B cell (primary cell): Measurements from ENCODE around the gene CD151. TPM values are rescaled to one million over a fixed set of nuclear protein-coding genes. Genes with fewer than 3 reads are reported as not detected.

Experiments
- ATAC-seq: fragments of 200-7000 bp; cut with Tn5 transposase; one replicate; pipeline ENCODE4 v1.10.0; 2021; ENCODE audit warnings: low read depth, mild to moderate bottlenecking, moderate number of reproducible peaks, moderate library complexity
- CTCF ChIA-PET: fragments of 350-600 bp; sonication (Branson Sonifier 250); formaldehyde crosslinking; loops from one replicate; lab custom pipeline; 2021; ENCODE audit warnings: antibody characterized with exemption, inconsistent platforms; lab: Charles Lee
- POLR2A ChIA-PET: fragments of 350-600 bp; sonication (Branson Sonifier 250); formaldehyde crosslinking; loops from one replicate; lab custom pipeline; 2021; ENCODE audit warnings: antibody characterized with exemption; lab: Charles Lee
- DNase-seq: peaks from one replicate; pipeline ENCODE4 v3.0.0; 2013
- H2AFZ ChIP-seq: 2 replicates; pipeline ENCODE4 v1.6.1; 2012; ENCODE audit warnings: mild to moderate bottlenecking, low read depth, low read length; ENCODE audit not compliant: insufficient read depth, poor library complexity, severe bottlenecking
- H3K27ac ChIP-seq, 2 donors: 1 replicate in 1 of 2; 2 replicates in 1 of 2; pipeline ENCODE4 v1.5.1; 2012 to 2013; ENCODE audit warnings: low read length in 2 of 2, mild to moderate bottlenecking in 2 of 2, moderate library complexity in 1 of 2
- H3K27me3 ChIP-seq, 4 experiments: fragments of 200-600 bp in 1 of 4; sonication (generic) in 1 of 4; replicated peaks in 1 of 4; 1 replicate in 2 of 4; 2 replicates in 2 of 4; pipeline versions ENCODE4 v1.6.1 to v1.7.0; 2013 to 2016; ENCODE audit warnings: low read length in 3 of 4, mild to moderate bottlenecking in 2 of 4, mixed read lengths in 1 of 4, moderate library complexity in 1 of 4; ENCODE audit not compliant: insufficient read depth in 4 of 4, control insufficient read depth in 3 of 4; ENCODE audit errors: control extremely low read depth in 1 of 4
- H3K36me3 ChIP-seq, 2 experiments: replicated peaks in 1 of 2; 1 replicate in 1 of 2; 2 replicates in 1 of 2; pipeline versions ENCODE4 v1.6.1 to v1.7.1; 2013; ENCODE audit warnings: low read length in 1 of 2; ENCODE audit not compliant: insufficient read depth in 2 of 2, control insufficient read depth in 1 of 2; ENCODE audit errors: control extremely low read depth in 1 of 2, extremely low read depth in 1 of 2
- H3K4me1 ChIP-seq, 2 donors: fragments of 200-600 bp in 1 of 2; sonication (generic) in 1 of 2; 1 replicate in 1 of 2; 2 replicates in 1 of 2; pipeline versions ENCODE4 v1.5.1 to v1.6.1; 2013 to 2017; ENCODE audit warnings: low read length in 2 of 2; ENCODE audit not compliant: control insufficient read depth in 2 of 2, insufficient read depth in 2 of 2
- H3K4me2 ChIP-seq: replicated peaks from 2 replicates; pipeline ENCODE3; 2012; ENCODE audit warnings: mild to moderate bottlenecking, low read depth, low read length; ENCODE audit not compliant: poor library complexity, severe bottlenecking
- H3K4me3 ChIP-seq, 5 experiments: fragments of 200-600 bp in 1 of 5; sonication (generic) in 1 of 5; 1 replicate in 3 of 5; 2 replicates in 2 of 5; pipeline versions ENCODE4 v1.5.1 to v1.7.0; 2011 to 2016; ENCODE audit warnings: low read length in 4 of 5, mild to moderate bottlenecking in 4 of 5, low read depth in 2 of 5, control low read depth in 1 of 5, moderate library complexity in 1 of 5; ENCODE audit not compliant: insufficient read depth in 1 of 5; ENCODE audit errors: control extremely low read depth in 1 of 5, extremely low read depth in 1 of 5
- H3K79me2 ChIP-seq: fragments of 200-600 bp; sonication (generic); one replicate; pipeline ENCODE4 v1.6.0; 2016; ENCODE audit warnings: low read length; ENCODE audit not compliant: control insufficient read depth, insufficient read depth
- H3K9ac ChIP-seq: fragments of 200-600 bp; sonication (generic); 2 replicates; pipeline ENCODE4 v1.6.1; 2017; ENCODE audit warnings: mild to moderate bottlenecking, low read length, moderate library complexity
- H3K9me3 ChIP-seq, 3 donors: one replicate each; pipeline versions ENCODE4 v1.6.1 to v1.7.1; 2013; ENCODE audit warnings: low read length in 2 of 3; ENCODE audit not compliant: control insufficient read depth in 2 of 3, insufficient read depth in 1 of 3; ENCODE audit errors: control extremely low read depth in 1 of 3
- H4K20me1 ChIP-seq: 2 replicates; pipeline ENCODE4 v1.6.0; 2012; ENCODE audit warnings: mild to moderate bottlenecking, low read length; ENCODE audit not compliant: insufficient read depth, control insufficient read depth, poor library complexity, severe bottlenecking
- H3K27ac Mint-ChIP-seq: one replicate; pipeline ENCODE4 v1.8.0; 2021; ENCODE audit warnings: mixed read lengths
- H3K27me3 Mint-ChIP-seq: one replicate; pipeline ENCODE4 v1.8.0; 2021; ENCODE audit warnings: mixed read lengths
- H3K4me1 Mint-ChIP-seq: one replicate; pipeline ENCODE4 v1.8.0; 2021; ENCODE audit warnings: mixed read lengths
- H3K4me3 Mint-ChIP-seq: one replicate; pipeline ENCODE4 v1.8.0; 2021; ENCODE audit warnings: mixed read lengths
- H3K9me3 Mint-ChIP-seq: one replicate; pipeline ENCODE4 v1.8.0; 2022; ENCODE audit warnings: mixed read lengths; ENCODE audit not compliant: insufficient read depth
- EZH2 ChIP-seq: IDR thresholded peaks from 2 replicates; pipeline ENCODE4 v1.6.1; 2012; ENCODE audit warnings: borderline replicate concordance, low read depth, mild to moderate bottlenecking, moderate library complexity, low read length; ENCODE audit not compliant: insufficient read depth, poor library complexity, severe bottlenecking
- WGBS: methylation state at CpG from one replicate; pipeline ENCODE4 v1.1.5; 2013; ENCODE audit warnings: missing lambda C conversion rate; ENCODE audit not compliant: insufficient coverage; 5-methylcytosine and 5-hydroxymethylcytosine counted together
- intact Hi-C: fragments of 100-400 bp; cut with micrococcal nuclease; formaldehyde crosslinking; loops from one replicate; pipeline ENCODE4 v1.10.0; 2022
- polyA plus RNA-seq: library from polyadenylated mRNA; depleted of rRNA; stranded (reverse); fragments of >200 nt; gene quantifications from 2 replicates; pipeline ENCODE4 v1.2.3, GENCODE V29; 2012
- total RNA-seq, 2 donors: library from RNA; stranded (reverse); fragments of 120-200 nt in 1 of 2; gene quantifications; 1 replicate in 1 of 2; 2 replicates in 1 of 2; pipeline versions ENCODE4 v1.2.3 to v1.2.4, GENCODE V29; 2013 to 2022
- TF ChIP-seq, protein P1 (sequence below): fragments of 200-600 bp; IDR thresholded peaks from one replicate; pipeline ENCODE4 v1.8.0; 2022; ENCODE audit warnings: antibody characterized with exemption, mild to moderate bottlenecking

CD151 gene
- total and polyA plus RNA-seq, 2 donors (not counting 1 experiment from before 2014, with no cell fraction given): 24.4 to 25.5 TPM

- no peaks in the 10 kb centered on the region for H3K79me2 ChIP-seq
- ATAC-seq (no peak), DNase-seq (no peak)
- no peak overlapping the region for H2AFZ ChIP-seq
- Mint-ChIP-seq H3K27ac (no peak overlapping the region), H3K4me3 (no peak overlapping the region), H3K9me3 (no peaks in the 10 kb centered on the region), H3K4me1 (no peaks in the 10 kb centered on the region), H3K27me3 (no peaks in the 10 kb centered on the region)
- H3K4me3 ChIP-seq: no peak overlapping the region
- intact Hi-C loops: no loop called here
- no peak overlapping the region for H3K27ac ChIP-seq
- H3K9ac ChIP-seq: no peak overlapping the region
- no peaks in the 10 kb centered on the region for H3K27me3 ChIP-seq
- TF ChIP-seq, protein P1, sequence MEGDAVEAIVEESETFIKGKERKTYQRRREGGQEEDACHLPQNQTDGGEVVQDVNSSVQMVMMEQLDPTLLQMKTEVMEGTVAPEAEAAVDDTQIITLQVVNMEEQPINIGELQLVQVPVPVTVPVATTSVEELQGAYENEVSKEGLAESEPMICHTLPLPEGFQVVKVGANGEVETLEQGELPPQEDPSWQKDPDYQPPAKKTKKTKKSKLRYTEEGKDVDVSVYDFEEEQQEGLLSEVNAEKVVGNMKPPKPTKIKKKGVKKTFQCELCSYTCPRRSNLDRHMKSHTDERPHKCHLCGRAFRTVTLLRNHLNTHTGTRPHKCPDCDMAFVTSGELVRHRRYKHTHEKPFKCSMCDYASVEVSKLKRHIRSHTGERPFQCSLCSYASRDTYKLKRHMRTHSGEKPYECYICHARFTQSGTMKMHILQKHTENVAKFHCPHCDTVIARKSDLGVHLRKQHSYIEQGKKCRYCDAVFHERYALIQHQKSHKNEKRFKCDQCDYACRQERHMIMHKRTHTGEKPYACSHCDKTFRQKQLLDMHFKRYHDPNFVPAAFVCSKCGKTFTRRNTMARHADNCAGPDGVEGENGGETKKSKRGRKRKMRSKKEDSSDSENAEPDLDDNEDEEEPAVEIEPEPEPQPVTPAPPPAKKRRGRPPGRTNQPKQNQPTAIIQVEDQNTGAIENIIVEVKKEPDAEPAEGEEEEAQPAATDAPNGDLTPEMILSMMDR: no peak
- no peak for TF ChIP-seq EZH2
- H3K36me3 ChIP-seq: peaks cover 0 to 6% of the 10 kb centered on the region in 2 experiments
- H3K4me2 ChIP-seq: no peak overlapping the region
- H4K20me1 ChIP-seq: no peaks in the 10 kb centered on the region
- no peaks in the 10 kb centered on the region for H3K4me1 ChIP-seq
- 96% methylated on average over 14 of the region's 14 CpGs for WGBS
- ChIA-PET CTCF (interaction anchor here (1.5 kb wide), 1 partner anchor 19 kb away, joined by 4 read pairs; no protein-coding TSS in a partner anchor), POLR2A (no interaction called here)
- H3K9me3 ChIP-seq: no peaks in the 10 kb centered on the region
Measured at GRCh38 chr11:866481-866880, 33.7 kb downstream of the CD151 start.

DNA sequence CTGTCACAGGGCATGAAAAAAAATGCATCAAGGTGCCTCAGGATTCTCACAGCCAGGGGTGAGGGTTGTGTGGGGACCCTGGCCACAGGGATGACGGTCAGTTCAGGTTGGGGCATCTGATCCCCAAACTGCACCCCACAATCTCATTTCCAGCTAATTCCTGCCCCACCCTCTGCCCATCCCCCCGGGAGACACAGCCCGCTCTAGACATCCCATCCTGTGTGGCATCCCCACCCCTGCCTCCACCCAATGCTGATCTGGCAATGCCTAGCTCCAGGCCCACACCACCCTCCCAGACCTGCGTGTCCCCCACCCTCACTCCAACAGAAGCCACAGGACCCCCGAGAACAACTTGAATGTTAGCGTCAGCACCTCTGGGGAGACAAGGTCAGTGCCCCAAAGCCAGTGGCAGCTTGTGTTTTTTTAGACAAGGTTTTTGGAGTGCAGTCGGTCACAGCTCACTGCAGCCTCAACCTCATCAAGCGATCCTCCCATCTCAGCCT lies 35.2 kb downstream of the CD151 start:
- H3K4me2 ChIP-seq: no peak overlapping the region
- H3K27me3 ChIP-seq: no peaks in the 10 kb centered on the region
- intact Hi-C loops: no loop called here
- H4K20me1 ChIP-seq: no peaks in the 10 kb centered on the region
- Mint-ChIP-seq H3K9me3 (no peaks in the 10 kb centered on the region), H3K27ac (no peak overlapping the region), H3K4me3 (no peak overlapping the region), H3K27me3 (no peaks in the 10 kb centered on the region), H3K4me1 (no peaks in the 10 kb centered on the region)
- H3K36me3 ChIP-seq: peaks cover 0 to 6% of the 10 kb centered on the region in 2 experiments
- H3K27ac ChIP-seq: no peak overlapping the region
- H3K4me1 ChIP-seq: no peaks in the 10 kb centered on the region
- 92% methylated on average over 6 of the region's 8 CpGs for WGBS
- ATAC-seq (no peak), DNase-seq (no peak)
- ChIA-PET CTCF (interaction anchor here (1.1 kb wide), 1 partner anchor 10 kb away, joined by 3 read pairs; no protein-coding TSS in a partner anchor), POLR2A (no interaction called here)
- no peaks in the 10 kb centered on the region for H3K9me3 ChIP-seq
- TF ChIP-seq, protein P1: no peak
- no peak for TF ChIP-seq EZH2
- no peak overlapping the region for H3K9ac ChIP-seq
- no peaks in the 10 kb centered on the region for H3K79me2 ChIP-seq
- H3K4me3 ChIP-seq: no peak overlapping the region
- H2AFZ ChIP-seq: no peak overlapping the region
